K562 (cell line): ENCODE results near the gene CELSR2. TPM values are rescaled to one million over a fixed set of nuclear protein-coding genes. Genes with fewer than 3 reads are reported as not detected.
A peak's percentile ranks its signal among the peaks of the same experiment; 100 is the strongest.

Experiments used
- CTBP1 ChIP-seq: fragments of 450-650 bp; IDR thresholded peaks from 2 replicates; pipeline ENCODE4 v1.6.1; 2016; ENCODE audit warnings: borderline replicate concordance
- ELF1 ChIP-seq: fragments of 200-800 bp; sonication (Bioruptor generic); IDR thresholded peaks from 2 replicates; pipeline ENCODE4 v1.6.1; 2016; ENCODE audit warnings: missing genetic modification characterization, missing compliant biosample characterization
- FIP1L1 ChIP-seq: fragments of 200-400 bp; formaldehyde crosslinking; IDR thresholded peaks from 2 replicates; pipeline ENCODE4 v1.6.1; 2018; ENCODE audit warnings: mild to moderate bottlenecking, low read depth, low read length; ENCODE audit not compliant: poor library complexity, severe bottlenecking
- HDGF ChIP-seq: fragments of 450-650 bp; IDR thresholded peaks from 2 replicates; pipeline ENCODE4 v1.6.1; 2016
- KDM4B ChIP-seq, 2 experiments: fragments of 450-650 bp in 1 of 2; sonication (generic) in 1 of 2; IDR thresholded peaks; 2 replicates each; pipeline ENCODE4 v1.6.1; 2016 to 2017; ENCODE audit warnings: borderline replicate concordance in 2 of 2, antibody characterized with exemption in 1 of 2, low read depth in 1 of 2, mild to moderate bottlenecking in 1 of 2
- MCM7 ChIP-seq, 2 experiments: fragments of 450-650 bp; IDR thresholded peaks; 2 replicates each; pipeline ENCODE4 v1.6.1; 2016 to 2018
- MTA3 ChIP-seq: fragments of 450-650 bp; formaldehyde crosslinking; IDR thresholded peaks from 2 replicates; pipeline ENCODE4 v1.6.1; 2017; ENCODE audit warnings: mild to moderate bottlenecking, borderline replicate concordance
- SMARCA5 ChIP-seq: fragments of 450-650 bp; IDR thresholded peaks from 2 replicates; pipeline ENCODE4 v1.6.1; 2016
- TCF7 ChIP-seq: sonication (generic); IDR thresholded peaks from 2 replicates; pipeline ENCODE4 v1.6.1; 2016; ENCODE audit warnings: antibody characterized with exemption, borderline replicate concordance
- TCFL5 ChIP-seq: fragments of 250-450 bp; sonication (Bioruptor Pico); conservative IDR thresholded peaks from 2 replicates; pipeline ENCODE4 v1.6.1; 2021; ENCODE audit warnings: mild to moderate bottlenecking, moderate library complexity, matching md5 sums
- XRCC3 ChIP-seq: fragments of 450-650 bp; IDR thresholded peaks from 2 replicates; pipeline ENCODE4 v1.6.1; 2017; ENCODE audit warnings: mild to moderate bottlenecking, moderate library complexity
- YY1 ChIP-seq, 3 experiments: IDR thresholded peaks; 2 replicates each; pipeline ENCODE4 v1.6.1; 2011; ENCODE audit warnings: low read length in 2 of 3, mild to moderate bottlenecking in 2 of 3, moderate library complexity in 2 of 3, borderline replicate concordance in 1 of 3, control low read depth in 1 of 3, low read depth in 1 of 3; ENCODE audit not compliant: insufficient read depth in 3 of 3, insufficient replicate concordance in 2 of 3, control insufficient read depth in 1 of 3, insufficient read length in 1 of 3; ENCODE audit errors: extremely low read depth in 1 of 3
- polyA plus RNA-seq, 8 experiments: library from polyadenylated mRNA; depleted of rRNA in 4 of 8; stranded (reverse) in 5 of 8; unstranded in 3 of 8; fragments of >200 nt; fragmentation: Nextera tagmentation in 2 of 8; fragmentation: Illumina TruSeq in 1 of 8; extraction: Ambion mirVana in 2 of 8; extraction: Trizol in 1 of 8; gene quantifications; 2 replicates each; pipeline versions ENCODE4 v1.2.1 to v1.2.3, GENCODE V29; 2011 to 2014; ENCODE audit warnings: inconsistent platforms in 1 of 8, missing spikeins in 1 of 8
- total RNA-seq, 7 experiments: library from RNA; depleted of rRNA in 6 of 7; stranded (reverse); fragments of >200 nt in 6 of 7; fragmentation: Illumina TruSeq in 2 of 7; extraction: Trizol in 2 of 7; gene quantifications; 2 replicates each; pipeline versions ENCODE4 v1.2.1 to v1.2.3, GENCODE V29; 2011 to 2021; ENCODE audit warnings: low replicate concordance in 1 of 7
- TF ChIP-seq, protein P1 (sequence below), 2 experiments: fragments of 450-650 bp in 1 of 2; IDR thresholded peaks; 2 replicates each; pipeline ENCODE4 v1.6.1; 2011 to 2017; ENCODE audit warnings: low read depth in 2 of 2, antibody characterized with exemption in 1 of 2, borderline replicate concordance in 1 of 2, low read length in 1 of 2, mild to moderate bottlenecking in 1 of 2, mixed read lengths in 1 of 2; ENCODE audit not compliant: control insufficient read depth in 1 of 2
- TF ChIP-seq, protein P2 (sequence below): IDR thresholded peaks from 2 replicates; pipeline ENCODE4 v1.6.1; 2014; ENCODE audit warnings: antibody characterized with exemption
- TF ChIP-seq, protein P3 (sequence below): fragments of 450-650 bp; IDR thresholded peaks from 2 replicates; pipeline ENCODE4 v1.6.1; 2017; ENCODE audit warnings: antibody characterized with exemption, mild to moderate bottlenecking
- TF ChIP-seq, protein P4 (sequence below): fragments of 450-650 bp; formaldehyde crosslinking; IDR thresholded peaks from 2 replicates; pipeline ENCODE4 v1.4.0; 2020; ENCODE audit warnings: mild to moderate bottlenecking, moderate library complexity

Gene CELSR2
- total and polyA plus RNA-seq, 9 of the 15 experiments (the other 6 are each of a cell fraction or from before 2014, with no cell fraction given): 0.31 to 21.9 (median 4.2) TPM

DNA sequence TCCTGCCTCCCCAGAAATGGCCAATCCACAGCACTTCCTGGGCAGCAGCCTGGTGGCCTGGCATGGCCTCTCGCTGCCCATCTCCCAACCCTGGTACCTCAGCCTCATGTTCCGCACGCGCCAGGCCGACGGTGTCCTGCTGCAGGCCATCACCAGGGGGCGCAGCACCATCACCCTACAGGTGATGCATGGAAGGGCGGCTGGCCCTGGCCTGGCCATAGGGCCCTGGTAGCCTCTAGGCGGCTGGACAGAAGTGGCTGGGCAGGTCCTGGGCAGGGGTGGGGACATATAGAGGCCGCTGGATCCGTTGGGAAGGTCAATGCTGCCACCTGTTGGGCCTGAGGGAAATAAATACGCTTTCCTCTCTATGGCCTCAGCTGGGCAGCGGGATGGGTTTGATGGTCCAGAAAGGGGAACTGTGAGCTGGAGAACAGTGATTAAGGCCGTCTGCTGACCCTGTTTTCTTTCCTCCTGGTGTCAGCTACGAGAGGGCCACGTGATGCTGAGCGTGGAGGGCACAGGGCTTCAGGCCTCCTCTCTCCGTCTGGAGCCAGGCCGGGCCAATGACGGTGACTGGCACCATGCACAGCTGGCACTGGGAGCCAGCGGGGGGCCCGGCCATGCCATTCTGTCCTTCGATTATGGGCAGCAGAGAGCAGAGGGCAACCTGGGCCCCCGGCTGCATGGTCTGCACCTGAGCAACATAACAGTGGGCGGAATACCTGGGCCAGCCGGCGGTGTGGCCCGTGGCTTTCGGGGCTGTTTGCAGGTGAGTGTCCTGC lies 14.4 kb downstream of the CELSR2 start (continued):
- TF ChIP-seq, protein P1, sequence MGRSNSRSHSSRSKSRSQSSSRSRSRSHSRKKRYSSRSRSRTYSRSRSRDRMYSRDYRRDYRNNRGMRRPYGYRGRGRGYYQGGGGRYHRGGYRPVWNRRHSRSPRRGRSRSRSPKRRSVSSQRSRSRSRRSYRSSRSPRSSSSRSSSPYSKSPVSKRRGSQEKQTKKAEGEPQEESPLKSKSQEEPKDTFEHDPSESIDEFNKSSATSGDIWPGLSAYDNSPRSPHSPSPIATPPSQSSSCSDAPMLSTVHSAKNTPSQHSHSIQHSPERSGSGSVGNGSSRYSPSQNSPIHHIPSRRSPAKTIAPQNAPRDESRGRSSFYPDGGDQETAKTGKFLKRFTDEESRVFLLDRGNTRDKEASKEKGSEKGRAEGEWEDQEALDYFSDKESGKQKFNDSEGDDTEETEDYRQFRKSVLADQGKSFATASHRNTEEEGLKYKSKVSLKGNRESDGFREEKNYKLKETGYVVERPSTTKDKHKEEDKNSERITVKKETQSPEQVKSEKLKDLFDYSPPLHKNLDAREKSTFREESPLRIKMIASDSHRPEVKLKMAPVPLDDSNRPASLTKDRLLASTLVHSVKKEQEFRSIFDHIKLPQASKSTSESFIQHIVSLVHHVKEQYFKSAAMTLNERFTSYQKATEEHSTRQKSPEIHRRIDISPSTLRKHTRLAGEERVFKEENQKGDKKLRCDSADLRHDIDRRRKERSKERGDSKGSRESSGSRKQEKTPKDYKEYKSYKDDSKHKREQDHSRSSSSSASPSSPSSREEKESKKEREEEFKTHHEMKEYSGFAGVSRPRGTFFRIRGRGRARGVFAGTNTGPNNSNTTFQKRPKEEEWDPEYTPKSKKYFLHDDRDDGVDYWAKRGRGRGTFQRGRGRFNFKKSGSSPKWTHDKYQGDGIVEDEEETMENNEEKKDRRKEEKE (IDR thresholded peaks at IDR 0.05; ENCODE audit: borderline replicate concordance in 1 of 2, control insufficient read depth in 1 of 2, low read depth in 2 of 2, low read length in 1 of 2): peak in 1 of 2 experiments; percentile 86; a peak in 1 of 4 replicates
- TF ChIP-seq, protein P2, sequence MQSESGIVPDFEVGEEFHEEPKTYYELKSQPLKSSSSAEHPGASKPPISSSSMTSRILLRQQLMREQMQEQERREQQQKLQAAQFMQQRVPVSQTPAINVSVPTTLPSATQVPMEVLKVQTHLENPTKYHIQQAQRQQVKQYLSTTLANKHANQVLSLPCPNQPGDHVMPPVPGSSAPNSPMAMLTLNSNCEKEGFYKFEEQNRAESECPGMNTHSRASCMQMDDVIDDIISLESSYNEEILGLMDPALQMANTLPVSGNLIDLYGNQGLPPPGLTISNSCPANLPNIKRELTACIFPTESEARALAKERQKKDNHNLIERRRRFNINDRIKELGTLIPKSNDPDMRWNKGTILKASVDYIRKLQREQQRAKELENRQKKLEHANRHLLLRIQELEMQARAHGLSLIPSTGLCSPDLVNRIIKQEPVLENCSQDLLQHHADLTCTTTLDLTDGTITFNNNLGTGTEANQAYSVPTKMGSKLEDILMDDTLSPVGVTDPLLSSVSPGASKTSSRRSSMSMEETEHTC: peak; percentile 41; the same call in 1 of the 2 replicates
- peak; percentile 86 for TF ChIP-seq MTA3
- TF ChIP-seq TCFL5 (CRISPR knock-in tag): no peak
- TF ChIP-seq, protein P3, sequence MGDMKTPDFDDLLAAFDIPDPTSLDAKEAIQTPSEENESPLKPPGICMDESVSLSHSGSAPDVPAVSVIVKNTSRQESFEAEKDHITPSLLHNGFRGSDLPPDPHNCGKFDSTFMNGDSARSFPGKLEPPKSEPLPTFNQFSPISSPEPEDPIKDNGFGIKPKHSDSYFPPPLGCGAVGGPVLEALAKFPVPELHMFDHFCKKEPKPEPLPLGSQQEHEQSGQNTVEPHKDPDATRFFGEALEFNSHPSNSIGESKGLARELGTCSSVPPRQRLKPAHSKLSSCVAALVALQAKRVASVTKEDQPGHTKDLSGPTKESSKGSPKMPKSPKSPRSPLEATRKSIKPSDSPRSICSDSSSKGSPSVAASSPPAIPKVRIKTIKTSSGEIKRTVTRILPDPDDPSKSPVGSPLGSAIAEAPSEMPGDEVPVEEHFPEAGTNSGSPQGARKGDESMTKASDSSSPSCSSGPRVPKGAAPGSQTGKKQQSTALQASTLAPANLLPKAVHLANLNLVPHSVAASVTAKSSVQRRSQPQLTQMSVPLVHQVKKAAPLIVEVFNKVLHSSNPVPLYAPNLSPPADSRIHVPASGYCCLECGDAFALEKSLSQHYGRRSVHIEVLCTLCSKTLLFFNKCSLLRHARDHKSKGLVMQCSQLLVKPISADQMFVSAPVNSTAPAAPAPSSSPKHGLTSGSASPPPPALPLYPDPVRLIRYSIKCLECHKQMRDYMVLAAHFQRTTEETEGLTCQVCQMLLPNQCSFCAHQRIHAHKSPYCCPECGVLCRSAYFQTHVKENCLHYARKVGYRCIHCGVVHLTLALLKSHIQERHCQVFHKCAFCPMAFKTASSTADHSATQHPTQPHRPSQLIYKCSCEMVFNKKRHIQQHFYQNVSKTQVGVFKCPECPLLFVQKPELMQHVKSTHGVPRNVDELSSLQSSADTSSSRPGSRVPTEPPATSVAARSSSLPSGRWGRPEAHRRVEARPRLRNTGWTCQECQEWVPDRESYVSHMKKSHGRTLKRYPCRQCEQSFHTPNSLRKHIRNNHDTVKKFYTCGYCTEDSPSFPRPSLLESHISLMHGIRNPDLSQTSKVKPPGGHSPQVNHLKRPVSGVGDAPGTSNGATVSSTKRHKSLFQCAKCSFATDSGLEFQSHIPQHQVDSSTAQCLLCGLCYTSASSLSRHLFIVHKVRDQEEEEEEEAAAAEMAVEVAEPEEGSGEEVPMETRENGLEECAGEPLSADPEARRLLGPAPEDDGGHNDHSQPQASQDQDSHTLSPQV: peak; percentile 70
- TF ChIP-seq TCF7: peak; percentile 91
- peak in 1 of 2 experiments; percentile 24; a peak in 1 of 4 replicates for TF ChIP-seq KDM4B (IDR thresholded peaks at IDR 0.05; ENCODE audit: borderline replicate concordance in 2 of 2, low read depth in 1 of 2)
- peak; percentile 95 for TF ChIP-seq HDGF
- TF ChIP-seq CTBP1: peak; percentile 99
- TF ChIP-seq ELF1 (tag): no peak
- peak; percentile 48; the same call in 1 of the 2 replicates for TF ChIP-seq SMARCA5
- no peak for TF ChIP-seq MCM7 (IDR thresholded peaks at IDR 0.05)
- TF ChIP-seq, protein P4, sequence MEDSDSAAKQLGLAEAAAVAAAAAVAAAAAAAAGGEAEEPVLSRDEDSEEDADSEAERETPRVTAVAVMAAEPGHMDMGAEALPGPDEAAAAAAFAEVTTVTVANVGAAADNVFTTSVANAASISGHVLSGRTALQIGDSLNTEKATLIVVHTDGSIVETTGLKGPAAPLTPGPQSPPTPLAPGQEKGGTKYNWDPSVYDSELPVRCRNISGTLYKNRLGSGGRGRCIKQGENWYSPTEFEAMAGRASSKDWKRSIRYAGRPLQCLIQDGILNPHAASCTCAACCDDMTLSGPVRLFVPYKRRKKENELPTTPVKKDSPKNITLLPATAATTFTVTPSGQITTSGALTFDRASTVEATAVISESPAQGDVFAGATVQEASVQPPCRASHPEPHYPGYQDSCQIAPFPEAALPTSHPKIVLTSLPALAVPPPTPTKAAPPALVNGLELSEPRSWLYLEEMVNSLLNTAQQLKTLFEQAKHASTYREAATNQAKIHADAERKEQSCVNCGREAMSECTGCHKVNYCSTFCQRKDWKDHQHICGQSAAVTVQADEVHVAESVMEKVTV (CRISPR knock-in tag): peak; percentile 95
- no peak for TF ChIP-seq XRCC3
- peak in 2 of 3 experiments; percentile 44 to 73 for TF ChIP-seq YY1 (IDR thresholded peaks at IDR 0.05; ENCODE audit: borderline replicate concordance in 1 of 3, control insufficient read depth in 1 of 3, extremely low read depth in 1 of 3, insufficient read depth in 3 of 3, insufficient read length in 1 of 3, insufficient replicate concordance in 2 of 3, low read depth in 1 of 3, low read length in 2 of 3)
- peak; percentile 90 for TF ChIP-seq FIP1L1
